GM21529 (cell line): ENCODE results near the gene TBC1D5.
"Not testable (repeated sequence)": the region's sequence is repeated elsewhere in the genome, so short reads cannot be mapped to it uniquely, and the experiment has no call there.

ENCODE experiments used
- ATAC-seq: cut with Tn5 transposase; IDR thresholded peaks from one replicate; pipeline ENCODE4 v1.9.1; 2021; ENCODE audit not compliant: unreplicated experiment

Gene TBC1D5

GRCh38 chr3:17369973-17370372 is 372.5 kb downstream of the TBC1D5 start:
- ATAC-seq, result no peak

- ATAC-seq, result no peak
Observed at GRCh38 chr3:17367171-17367570, 375.3 kb downstream of the TBC1D5 start.

GRCh38 chr3:17360991-17361390 is 381.4 kb downstream of the TBC1D5 start:
- no peak for ATAC-seq

- ATAC-seq, result no peak
Observed at GRCh38 chr3:17359911-17360310, 382.5 kb downstream of the TBC1D5 start.

- no peak for ATAC-seq
Observed at GRCh38 chr3:17357035-17357710, 385.3 kb downstream of the TBC1D5 start.

GRCh38 chr3:17356585-17356984 is 385.8 kb downstream of the TBC1D5 start:
- ATAC-seq, result no peak

GRCh38 chr3:17355591-17355990 is 386.8 kb downstream of the TBC1D5 start:
- no peak for ATAC-seq

GRCh38 chr3:17354341-17354740 is 388.1 kb downstream of the TBC1D5 start:
- no peak for ATAC-seq

GRCh38 chr3:17352620-17353019 is 389.8 kb downstream of the TBC1D5 start:
- no peak for ATAC-seq

GRCh38 chr3:17351193-17351592 is 391.2 kb downstream of the TBC1D5 start:
- ATAC-seq, result not testable (repeated sequence)

GRCh38 chr3:17349093-17349492 is 393.3 kb downstream of the TBC1D5 start:
- no peak for ATAC-seq

- no peak for ATAC-seq
Observed at GRCh38 chr3:17342119-17342518, 400.3 kb downstream of the TBC1D5 start.

GRCh38 chr3:17340693-17341092 is 401.7 kb downstream of the TBC1D5 start:
- no peak for ATAC-seq

- ATAC-seq, result no peak
Observed at GRCh38 chr3:17340261-17340660, 402.2 kb downstream of the TBC1D5 start.

GRCh38 chr3:17339132-17339575 is 403.3 kb downstream of the TBC1D5 start:
- no peak for ATAC-seq

GRCh38 chr3:17336291-17336690 is 406.1 kb downstream of the TBC1D5 start:
- ATAC-seq, result no peak

- no peak for ATAC-seq
Observed at GRCh38 chr3:17333893-17334292, 408.5 kb downstream of the TBC1D5 start.

- no peak for ATAC-seq
Observed at GRCh38 chr3:17333446-17333845, 409.0 kb downstream of the TBC1D5 start.

GRCh38 chr3:17330660-17331059 is 411.8 kb downstream of the TBC1D5 start:
- ATAC-seq, result no peak

GRCh38 chr3:17329927-17330326 is 412.5 kb downstream of the TBC1D5 start:
- ATAC-seq, result no peak

- peak; percentile 67 for ATAC-seq
Observed at GRCh38 chr3:17322106-17322793, 420.2 kb downstream of the TBC1D5 start.

- ATAC-seq, result no peak
Observed at GRCh38 chr3:17320266-17320665, 422.2 kb downstream of the TBC1D5 start.

- no peak for ATAC-seq
Observed at GRCh38 chr3:17315897-17316296, 426.5 kb downstream of the TBC1D5 start.
